CD1c-positive myeloid dendritic cell (primary cell): ENCODE measurements around the gene SPATA9.
A peak's percentile ranks its signal among the peaks of the same experiment; 100 is the strongest.
"Not testable (repeated sequence)": the region's sequence is repeated elsewhere in the genome, so short reads cannot be mapped to it uniquely, and the experiment has no call there.

Experiments used
- DNase-seq: peaks from one replicate; pipeline ENCODE4 v3.0.0-alpha.2; 2016; ENCODE audit errors: extremely low spot score

Gene SPATA9

DNA sequence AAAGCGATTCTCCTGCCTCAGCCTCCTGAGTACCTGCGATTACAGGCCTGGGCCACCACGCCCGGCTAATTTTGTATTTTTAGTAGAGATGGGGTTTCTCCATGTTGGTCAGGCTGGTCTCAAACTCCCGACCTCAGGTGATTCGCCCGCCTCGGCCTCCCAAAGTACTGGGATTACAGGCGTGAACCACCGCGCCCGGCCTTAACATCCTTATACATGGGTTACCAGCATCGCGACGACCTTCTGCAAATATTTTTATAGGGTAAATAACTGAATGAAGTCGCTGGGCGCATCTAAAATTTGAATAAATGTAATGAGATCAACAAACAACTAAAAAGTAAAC lies 36.6 kb downstream of the SPATA9 start:
- not testable (repeated sequence) for DNase-seq

DNA sequence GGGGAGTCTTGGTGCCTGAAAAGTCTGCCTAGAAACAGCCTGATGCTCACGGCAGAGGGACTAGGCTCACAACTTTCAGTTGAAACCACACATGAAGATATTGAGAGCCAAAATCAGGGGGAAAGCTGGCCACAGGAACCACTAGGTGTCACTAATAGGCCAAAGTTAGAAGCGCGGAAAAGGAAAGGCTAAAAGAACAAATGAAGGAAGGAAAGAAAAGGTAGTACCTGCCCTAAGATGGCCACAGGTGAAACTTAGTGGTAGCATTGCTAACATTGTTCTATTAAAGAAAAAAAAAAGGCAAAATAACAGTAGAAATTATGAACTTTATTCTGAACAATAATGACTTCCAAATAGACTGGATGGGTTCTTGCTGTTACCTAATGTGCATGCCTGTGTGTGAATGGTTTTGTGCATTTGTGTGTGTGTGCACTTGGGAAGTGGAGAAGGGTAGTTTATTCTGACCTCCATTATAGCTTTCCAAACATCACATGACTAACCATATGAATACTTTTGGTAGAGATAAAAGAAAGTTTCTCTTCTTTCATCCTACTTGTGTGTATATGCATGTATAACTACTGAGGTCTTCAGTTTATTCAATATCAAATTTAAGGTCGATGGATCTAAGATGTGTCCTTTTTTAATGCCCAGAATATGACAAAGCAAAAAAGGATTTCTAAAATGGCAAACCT lies 38.3 kb downstream of the SPATA9 start:
- peak; percentile 47 for DNase-seq

DNA sequence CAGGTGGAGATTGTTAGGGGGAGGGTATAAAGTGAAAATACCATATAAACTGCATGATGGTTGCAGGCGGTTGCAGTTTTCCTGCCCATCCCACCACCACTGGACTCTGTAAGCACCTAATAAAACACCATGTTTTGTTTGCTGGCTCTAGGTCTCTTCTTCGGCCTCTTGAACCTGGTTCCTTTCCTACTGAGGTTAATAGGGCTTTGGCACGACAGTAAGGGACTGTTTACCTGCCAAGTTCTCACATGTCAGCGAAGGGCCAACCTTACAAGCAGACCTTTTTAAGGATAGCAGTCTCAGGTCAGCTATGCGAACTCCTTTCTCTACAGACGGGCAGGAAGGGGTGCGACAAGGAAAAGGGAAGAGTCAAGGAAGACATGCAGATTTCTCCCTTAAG lies 39.6 kb downstream of the SPATA9 start:
- no peak for DNase-seq

DNA sequence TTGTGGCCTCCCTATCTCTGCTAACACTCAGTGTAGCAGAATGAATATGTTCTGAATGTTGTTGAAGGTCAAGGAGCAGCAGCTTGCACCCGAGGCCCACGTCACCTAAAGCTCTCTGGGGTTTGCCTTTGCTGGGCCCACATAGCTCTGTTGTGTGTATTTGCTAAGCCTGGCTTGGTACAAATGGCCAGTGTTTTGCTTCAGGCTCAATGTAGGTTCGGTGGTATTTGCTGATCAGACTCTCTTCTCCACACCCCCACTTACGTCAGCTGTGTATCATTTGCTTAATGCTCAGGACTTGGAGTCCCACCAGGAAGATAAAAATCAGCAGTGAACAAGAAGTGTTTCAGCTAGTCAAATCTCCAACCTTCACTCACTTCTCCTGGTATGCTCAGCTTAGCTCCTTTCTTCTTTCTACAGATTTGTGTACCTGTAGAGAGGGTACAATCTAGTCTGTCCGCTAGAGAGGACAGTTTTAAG lies 41.0 kb downstream of the SPATA9 start:
- no peak for DNase-seq

DNA sequence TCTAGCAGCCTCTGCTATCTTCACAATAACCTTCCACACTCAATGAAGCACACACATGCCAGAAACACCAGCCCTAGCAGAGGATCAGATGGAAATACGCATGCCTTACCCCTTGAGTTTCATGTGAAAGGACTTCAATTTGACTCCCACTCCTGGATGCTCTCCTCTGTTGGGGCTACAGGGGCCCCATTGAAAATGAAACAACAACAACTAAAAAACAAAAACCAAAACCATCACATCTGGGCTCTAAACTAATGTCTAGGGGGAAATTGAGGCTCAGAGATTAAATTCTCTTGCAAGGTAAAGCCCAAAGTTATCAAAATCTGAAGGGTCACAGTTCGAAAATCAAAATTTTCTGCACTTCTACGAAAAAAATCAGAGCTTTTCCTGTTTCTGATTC lies 44.2 kb downstream of the SPATA9 start:
- DNase-seq = no peak

DNA sequence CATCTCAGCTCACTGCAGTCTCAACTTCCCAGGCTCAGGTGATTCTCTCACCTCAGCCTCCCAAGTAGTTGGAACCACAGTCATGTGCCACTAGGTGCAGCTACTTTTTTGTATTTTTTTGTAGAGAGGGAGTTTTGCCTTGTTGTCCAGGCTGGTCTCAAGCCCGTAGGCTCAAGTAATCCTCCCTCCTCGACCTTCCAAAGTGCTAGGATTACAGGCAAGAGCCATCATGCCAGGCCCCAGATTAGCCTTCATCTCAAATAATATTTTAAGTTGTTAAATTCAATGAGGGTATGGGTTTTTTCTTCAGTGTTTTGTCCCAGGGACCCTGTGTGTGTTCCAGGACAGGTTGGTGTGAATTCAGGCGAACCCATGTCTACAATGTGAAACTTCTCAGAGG lies 48.7 kb downstream of the SPATA9 start:
- DNase-seq = no peak

DNA sequence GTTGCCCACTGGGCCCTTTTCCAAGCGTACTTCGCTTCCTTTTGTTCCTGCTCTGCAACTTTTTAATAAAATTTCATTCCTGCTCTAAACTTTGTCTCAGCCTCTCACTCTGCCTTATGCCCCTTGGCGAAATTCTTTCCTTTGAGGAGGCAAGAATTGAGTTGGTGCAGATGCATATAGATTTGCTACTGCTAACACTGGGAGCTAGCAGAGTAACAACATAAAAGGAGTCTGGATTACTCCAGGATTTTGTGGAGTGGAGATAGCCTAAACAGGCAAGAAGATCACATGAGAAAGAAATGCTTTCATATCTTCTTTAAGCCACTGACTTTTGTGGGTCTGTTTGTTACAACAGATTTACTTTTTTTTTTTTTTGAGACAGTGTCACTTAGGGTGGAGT lies 49.1 kb downstream of the SPATA9 start:
- no peak for DNase-seq

DNA sequence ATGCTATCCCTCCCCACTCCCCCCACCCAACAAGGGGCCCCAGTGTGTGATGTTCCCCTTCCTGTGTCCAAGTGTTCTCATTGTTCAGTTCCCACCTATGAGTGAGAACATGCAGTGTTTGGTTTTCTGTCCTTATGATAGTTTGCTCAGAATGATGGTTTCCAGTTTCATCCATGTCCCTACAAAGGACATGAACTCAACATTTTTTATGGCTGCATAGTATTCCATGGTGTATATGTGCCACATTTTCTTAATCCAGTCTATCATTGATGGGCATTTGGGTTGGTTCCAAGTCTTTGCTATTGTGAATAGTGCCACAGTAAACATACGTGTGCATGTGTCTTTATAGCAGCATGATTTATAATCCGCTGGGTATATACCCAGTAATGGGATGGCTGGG lies 49.8 kb downstream of the SPATA9 start:
- DNase-seq = not testable (repeated sequence)

DNA sequence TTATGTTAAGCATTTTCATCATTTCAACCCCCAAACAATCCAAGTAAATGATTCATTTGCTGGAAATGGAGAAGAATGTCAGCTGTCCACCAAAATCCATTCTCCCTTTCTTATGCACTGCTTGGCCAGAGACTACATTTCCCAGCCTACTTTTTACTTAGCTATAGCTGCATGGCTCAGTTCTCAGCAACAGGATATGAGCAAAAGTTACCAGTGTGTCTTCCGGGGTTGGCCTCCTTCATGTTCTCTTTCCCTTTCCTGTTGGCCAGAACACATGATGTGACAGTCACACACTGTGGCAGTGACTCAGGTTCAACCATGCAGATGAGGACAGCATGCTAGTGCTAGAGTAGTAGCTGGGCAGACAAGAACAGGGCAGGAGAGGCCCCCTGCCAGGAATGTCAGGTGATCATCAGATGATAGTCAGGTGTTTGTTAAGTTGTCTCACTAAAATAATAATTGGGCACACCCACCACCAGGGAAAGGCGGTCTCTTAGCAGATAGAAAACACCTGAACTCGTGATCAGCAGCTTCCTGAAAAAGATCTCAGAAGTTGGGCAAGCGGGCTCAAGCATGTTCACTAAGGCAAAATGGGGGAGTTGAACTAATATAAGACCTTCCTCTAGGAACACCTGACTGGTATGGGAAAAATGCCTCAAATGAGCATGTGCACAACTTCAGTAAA lies 50.7 kb downstream of the SPATA9 start:
- DNase-seq = peak; percentile 60

DNA sequence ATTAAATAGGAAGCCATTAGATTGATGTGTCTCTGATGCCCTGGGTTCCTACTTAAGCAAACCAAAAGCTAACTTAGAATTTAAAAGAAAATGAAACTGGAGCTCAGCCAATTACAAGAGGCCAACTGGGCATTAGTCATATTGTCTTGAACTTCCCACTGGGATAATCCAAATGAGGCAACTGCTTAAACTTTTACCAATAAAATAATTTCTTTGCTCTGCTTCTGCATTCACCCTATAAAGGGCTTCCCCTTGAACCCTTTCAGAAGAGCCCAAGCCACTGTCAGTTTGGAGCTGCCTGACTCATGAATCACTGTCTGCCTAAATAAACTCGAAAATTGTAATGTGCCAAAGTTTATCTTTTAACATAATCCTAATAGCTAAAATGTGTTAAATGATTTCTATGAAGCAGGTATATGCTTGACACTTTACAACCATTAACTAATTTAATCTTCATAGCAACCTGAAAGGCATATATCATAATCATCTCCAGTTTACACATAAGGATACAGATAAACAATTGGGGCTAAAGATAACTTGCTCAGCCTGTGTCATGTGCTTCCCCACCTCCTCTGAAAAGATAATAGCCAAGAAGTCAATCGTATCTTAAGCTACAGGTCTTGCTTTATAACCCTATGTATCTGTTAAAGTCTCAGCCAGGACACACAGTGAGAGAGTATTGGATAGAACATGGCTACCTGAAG lies 51.4 kb downstream of the SPATA9 start:
- DNase-seq = peak; percentile 28

DNA sequence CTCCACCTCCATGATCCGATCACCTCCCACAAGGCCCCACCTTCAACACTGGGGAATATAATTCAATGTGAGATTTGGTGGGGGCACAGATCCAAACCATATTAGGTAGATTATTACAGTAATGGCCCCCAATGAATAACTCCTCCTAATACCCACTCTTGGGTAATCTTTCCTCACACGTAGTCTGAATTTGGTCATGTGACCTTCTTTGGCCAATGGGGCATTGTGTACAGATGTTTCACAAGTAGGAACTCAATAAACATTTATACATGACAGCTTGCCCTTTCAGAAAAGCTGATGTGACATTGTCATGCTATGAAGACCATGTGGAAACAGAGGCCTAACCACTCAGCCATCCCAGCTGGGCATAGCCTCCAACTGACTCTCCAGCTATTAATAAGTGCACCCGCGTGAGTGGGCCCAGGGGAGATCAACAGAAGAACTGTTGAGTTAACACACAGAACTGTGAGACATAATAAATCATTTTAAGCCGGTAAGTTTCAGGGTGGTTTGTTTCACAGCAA lies 52.3 kb downstream of the SPATA9 start:
- DNase-seq = no peak

DNA sequence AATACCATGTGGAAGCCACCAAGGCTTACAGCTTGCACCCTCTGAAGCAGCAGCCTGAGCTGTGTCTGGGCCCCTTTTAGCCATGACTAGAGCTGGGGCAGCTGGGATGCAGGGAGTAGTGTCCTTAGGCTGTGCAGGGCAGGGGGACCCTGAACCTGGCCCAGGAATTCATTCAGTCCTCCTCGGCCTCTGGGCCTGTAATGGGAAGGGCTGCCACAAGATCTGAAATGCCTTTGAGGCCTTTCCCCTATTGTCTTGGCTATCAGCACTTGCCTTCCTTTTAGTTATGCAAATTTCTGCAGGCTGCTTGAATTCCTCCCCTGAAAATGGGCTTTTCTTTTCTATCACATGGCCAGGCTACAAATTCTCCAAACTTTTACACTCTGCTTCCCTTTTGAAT lies 53.9 kb downstream of the SPATA9 start:
- DNase-seq = no peak

DNA sequence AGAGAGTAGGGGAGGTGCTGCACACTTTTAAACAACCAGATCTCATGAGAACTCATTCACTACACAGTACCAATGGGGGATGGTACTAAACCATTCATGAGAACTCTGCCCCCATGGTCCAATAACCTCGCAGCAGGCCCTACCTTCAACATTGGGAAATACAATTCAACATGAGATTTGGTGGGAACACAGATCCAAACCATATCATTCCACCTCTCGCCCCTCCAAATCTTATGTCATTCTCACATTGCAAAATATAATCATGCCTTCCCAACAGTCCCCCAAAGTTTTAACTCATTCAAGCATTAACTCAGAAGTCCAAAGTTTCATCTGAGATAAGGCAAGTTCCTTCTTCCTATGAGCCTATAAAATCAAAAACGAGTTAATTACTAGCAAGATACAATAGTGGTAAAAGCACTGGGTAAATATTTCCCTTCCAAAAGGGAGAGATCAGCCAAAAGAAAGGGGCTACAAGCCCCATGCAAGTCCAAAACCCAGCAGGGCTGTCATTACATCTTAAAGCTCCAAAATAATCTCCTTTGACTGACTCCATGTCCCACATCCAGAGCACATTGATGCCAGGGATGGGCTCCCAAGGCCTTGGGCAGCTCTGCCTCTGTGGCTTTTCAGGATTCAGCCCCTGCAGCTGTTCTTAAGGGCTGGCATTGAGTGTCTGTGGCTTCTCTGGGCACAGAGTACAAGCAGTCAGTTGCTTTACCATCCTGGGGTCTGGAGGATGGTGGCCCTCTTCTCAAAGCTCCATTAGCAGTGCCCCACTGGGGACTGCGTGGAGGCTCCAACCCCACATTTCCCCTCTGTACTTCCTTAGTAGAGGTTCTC lies 54.6 kb downstream of the SPATA9 start:
- no peak for DNase-seq

DNA sequence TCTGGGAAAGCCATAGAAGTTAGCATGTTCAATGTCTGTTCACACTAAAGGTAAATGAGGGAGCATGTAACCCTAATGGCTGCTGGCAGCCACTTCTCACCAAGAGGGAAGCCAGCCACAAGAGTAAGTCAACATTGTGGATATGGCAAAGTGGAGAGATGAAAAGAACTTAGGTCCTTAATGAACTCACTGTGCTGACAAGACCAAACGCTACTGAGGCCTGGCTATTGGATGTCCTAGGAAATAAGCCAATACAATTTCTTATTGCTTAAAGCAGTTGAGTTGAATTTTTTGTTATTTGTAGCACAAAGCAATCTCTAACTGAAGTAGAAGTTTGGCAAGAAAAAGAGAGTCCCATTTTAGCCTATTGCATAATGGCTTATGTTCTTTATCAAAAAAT lies 56.1 kb downstream of the SPATA9 start:
- DNase-seq = no peak

DNA sequence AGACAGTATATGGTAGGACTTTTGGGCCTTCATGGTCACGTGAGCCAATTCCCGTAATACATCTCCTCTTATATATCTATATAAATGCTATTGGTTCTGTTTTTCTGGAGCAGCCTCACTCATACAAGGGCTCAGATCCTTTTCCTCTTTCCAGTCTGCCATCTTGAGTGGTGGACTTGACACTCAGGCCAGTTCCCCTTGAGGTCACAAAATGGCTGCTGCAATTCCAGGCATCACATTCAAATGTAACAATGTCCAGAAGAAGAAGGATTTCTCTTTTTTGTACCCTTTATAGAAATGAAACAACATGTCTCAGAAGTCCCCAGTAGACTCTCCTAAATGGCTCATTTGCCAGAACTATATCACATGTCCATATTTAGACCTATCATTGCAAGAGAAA lies 58.4 kb downstream of the SPATA9 start:
- DNase-seq = no peak

DNA sequence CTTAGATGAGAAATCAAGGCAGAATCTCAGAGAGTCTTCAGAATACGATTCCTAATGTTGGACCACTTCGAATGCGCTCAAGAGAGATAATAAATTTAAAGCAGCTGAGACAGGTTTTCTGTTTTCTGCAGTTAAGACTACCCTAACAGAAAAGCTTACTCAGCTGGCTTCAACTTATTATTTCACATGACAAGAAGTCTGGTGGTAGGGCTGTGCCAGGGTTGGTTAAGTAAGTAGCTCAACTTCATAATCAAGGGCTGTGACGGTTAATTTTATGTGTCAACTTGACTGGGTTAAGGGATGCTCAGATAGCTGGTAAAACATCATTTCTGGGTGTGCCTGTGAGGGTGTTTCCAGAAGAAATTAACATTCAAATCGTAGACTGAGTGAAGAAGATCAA lies 59.1 kb downstream of the SPATA9 start:
- no peak for DNase-seq

DNA sequence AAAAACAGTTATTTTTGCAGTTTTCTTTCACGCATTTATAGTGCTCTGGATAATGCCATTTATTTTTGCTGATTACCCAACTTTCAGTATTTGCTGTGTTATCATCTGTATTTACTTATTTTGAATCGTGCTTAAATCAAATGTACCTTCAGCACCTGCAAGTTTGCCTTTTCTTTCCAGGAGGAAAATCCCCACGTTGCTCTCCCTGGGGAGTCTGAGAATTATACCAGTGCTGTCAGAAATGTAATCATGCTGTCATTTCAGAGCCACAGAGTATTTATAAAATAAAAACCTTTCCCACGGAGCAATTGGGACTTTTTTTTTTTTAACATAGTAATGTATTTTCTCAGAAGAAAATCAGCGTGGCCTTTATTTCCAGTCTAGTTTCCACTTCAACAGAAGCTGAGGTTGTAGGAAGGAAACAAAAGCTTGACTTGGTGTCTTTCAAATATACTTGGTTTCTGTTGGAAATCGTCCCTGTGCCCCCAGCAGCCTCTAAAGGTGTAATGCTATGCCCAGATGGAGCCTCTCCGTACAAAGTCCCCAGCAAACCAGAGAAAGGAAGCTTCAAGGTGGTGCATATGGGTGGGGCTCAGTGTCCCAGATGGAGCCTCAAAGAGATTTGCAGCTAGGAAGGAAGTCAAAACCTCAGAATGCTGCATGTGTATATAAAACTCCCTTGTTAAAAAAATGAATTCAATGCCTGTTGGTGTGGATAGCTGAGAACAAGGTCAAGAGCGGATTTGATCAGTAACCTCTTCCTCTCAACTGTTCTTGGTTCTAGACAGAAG lies 60.8 kb downstream of the SPATA9 start:
- no peak for DNase-seq

DNA sequence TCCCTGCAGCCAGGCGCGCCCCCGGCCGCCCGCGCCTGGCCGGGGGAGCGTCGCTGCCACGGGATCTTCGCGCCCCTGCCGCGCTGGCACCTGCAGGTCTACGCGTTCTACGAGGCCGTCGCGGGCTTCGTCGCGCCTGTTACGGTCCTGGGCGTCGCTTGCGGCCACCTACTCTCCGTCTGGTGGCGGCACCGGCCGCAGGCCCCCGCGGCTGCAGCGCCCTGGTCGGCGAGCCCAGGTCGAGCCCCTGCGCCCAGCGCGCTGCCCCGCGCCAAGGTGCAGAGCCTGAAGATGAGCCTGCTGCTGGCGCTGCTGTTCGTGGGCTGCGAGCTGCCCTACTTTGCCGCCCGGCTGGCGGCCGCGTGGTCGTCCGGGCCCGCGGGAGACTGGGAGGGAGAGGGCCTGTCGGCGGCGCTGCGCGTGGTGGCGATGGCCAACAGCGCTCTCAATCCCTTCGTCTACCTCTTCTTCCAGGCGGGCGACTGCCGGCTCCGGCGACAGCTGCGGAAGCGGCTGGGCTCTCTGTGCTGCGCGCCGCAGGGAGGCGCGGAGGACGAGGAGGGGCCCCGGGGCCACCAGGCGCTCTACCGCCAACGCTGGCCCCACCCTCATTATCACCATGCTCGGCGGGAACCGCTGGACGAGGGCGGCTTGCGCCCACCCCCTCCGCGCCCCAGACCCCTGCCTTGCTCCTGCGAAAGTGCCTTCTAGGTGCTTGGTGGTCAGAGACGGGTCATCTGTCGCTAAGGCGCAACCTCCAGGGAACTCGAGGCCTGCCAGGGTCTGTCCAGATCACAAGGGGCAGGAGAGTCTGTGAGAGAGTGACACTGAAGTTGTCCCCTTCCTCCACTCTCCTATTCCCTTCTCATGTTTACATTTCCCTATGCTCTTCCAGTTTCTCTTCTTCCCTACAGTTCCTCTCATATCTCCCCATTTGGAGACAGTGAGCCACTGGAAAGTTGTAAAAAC lies 61.6 kb downstream of the SPATA9 start:
- DNase-seq = peak; percentile 30

DNA sequence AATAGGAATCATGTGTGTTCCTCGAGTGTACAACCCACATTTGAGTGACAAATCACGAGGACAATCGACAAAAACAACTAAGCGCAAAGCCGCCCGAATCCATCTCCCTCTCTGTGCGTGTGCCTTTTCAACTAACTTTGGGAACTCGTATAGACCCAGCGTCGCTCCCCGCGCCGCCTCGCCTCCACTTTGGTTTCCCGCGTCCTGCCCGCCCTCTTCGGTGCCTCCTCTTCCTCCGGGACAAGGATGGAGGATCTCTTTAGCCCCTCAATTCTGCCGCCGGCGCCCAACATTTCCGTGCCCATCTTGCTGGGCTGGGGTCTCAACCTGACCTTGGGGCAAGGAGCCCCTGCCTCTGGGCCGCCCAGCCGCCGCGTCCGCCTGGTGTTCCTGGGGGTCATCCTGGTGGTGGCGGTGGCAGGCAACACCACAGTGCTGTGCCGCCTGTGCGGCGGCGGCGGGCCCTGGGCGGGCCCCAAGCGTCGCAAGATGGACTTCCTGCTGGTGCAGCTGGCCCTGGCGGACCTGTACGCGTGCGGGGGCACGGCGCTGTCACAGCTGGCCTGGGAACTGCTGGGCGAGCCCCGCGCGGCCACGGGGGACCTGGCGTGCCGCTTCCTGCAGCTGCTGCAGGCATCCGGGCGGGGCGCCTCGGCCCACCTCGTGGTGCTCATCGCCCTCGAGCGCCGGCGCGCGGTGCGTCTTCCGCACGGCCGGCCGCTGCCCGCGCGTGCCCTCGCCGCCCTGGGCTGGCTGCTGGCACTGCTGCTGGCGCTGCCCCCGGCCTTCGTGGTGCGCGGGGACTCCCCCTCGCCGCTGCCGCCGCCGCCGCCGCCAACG lies 62.5 kb downstream of the SPATA9 start, which contains the start of gene GPR150:
TSS of gene GPR150 (plus strand) at position 58 of the 840 bp plus-strand sequence. CDS start at position 247, 189 bp downstream.
- peak; percentile 81 for DNase-seq
